Right ventricle myocardium superior (tissue), 1 donor: ENCODE results near the gene EP400. TPM values are rescaled to one million over a fixed set of nuclear protein-coding genes. Genes with fewer than 3 reads are reported as not detected.

ENCODE experiments used
- ATAC-seq: fragments of 200-7000 bp; cut with Tn5 transposase; one replicate; pipeline ENCODE4 v1.9.1; 2020; ENCODE audit warnings: mild to moderate bottlenecking; ENCODE audit not compliant: poor library complexity
- DNase-seq: peaks from one replicate; pipeline ENCODE4 v3.0.0-alpha.2; 2020
- intact Hi-C: fragments of 100-400 bp; cut with DNase I; formaldehyde crosslinking; loops from one replicate; pipeline ENCODE4 v1.11.2; 2022
- total RNA-seq: library from RNA; stranded (reverse); fragmentation: NEBNext Ultra II Directional; extraction: Animal tissue kit (Norgen Biotek cat#: 25700); gene quantifications from one replicate; pipeline ENCODE4 v1.2.1, GENCODE V29; 2021
- donor health status: DM: no; HTN: yes; CAD: no; lungs with severe emphysema.

The EP400 gene
- total RNA-seq, 1 donor from 2014 or later = 12.3 TPM

GRCh38 chr12:132115500-132115899 lies 165.8 kb downstream of the EP400 start:
- ATAC-seq (no peak), DNase-seq (no peak)
- intact Hi-C loops = no loop called here

- ATAC-seq = no peak
- intact Hi-C loops = no loop called here
- DNase-seq = no peak
Measured at GRCh38 chr12:132116709-132117557, 167.2 kb downstream of the EP400 start.

- intact Hi-C loops = no loop called here
- DNase-seq (no peak), ATAC-seq (no peak)
Measured at GRCh38 chr12:132117558-132117875, 167.8 kb downstream of the EP400 start.

- intact Hi-C loops = no loop called here
- no peak for ATAC-seq
- no peak for DNase-seq
Measured at GRCh38 chr12:132118876-132119275, 169.1 kb downstream of the EP400 start.

GRCh38 chr12:132121283-132121682 lies 171.5 kb downstream of the EP400 start:
- no peak for ATAC-seq
- DNase-seq = no peak

GRCh38 chr12:132123970-132124765 lies 174.4 kb downstream of the EP400 start:
- DNase-seq = no peak
- intact Hi-C loops = no loop called here
- ATAC-seq = no peak

More at GRCh38 chr12:132121283-132121682, 171.5 kb downstream of the EP400 start:
- intact Hi-C loops = no loop called here

GRCh38 chr12:132124766-132125425 lies 175.2 kb downstream of the EP400 start:
- ATAC-seq = no peak
- no peak for DNase-seq
- intact Hi-C loops = no loop called here

- no peak for ATAC-seq
- no peak for DNase-seq
- intact Hi-C loops = no loop called here
Measured at GRCh38 chr12:132125736-132126135, 176.0 kb downstream of the EP400 start.

GRCh38 chr12:132127041-132127440 lies 177.3 kb downstream of the EP400 start:
- DNase-seq (no peak), ATAC-seq (no peak)
- intact Hi-C loops = no loop called here

- ATAC-seq (no peak), DNase-seq (no peak)
- intact Hi-C loops = no loop called here
Measured at GRCh38 chr12:132129007-132129406, 179.3 kb downstream of the EP400 start.

- no peak for ATAC-seq
- intact Hi-C loops = no loop called here
Measured at GRCh38 chr12:132130690-132131089, 180.9 kb downstream of the EP400 start.

More at GRCh38 chr12:132130690-132131089, 180.9 kb downstream of the EP400 start:
- no peak for DNase-seq

Other genes starting within 250 kb of the EP400 start
- 19.4 TPM for gene SFSWAP, start 238.9 kb upstream of the EP400 start, total RNA-seq
- 1.3 TPM for gene MMP17, start 121.5 kb upstream of the EP400 start, total RNA-seq
- 49.8 TPM for gene ULK1, start 55.3 kb upstream of the EP400 start, total RNA-seq
- gene PUS1, start 20.7 kb upstream of the EP400 start, total RNA-seq = 5.8 TPM
- 10.3 TPM for gene DDX51, start 194.4 kb downstream of the EP400 start, total RNA-seq
- 9.5 TPM for gene NOC4L, start 194.5 kb downstream of the EP400 start, total RNA-seq